HepG2 (cell line): Measurements from ENCODE around the gene WDR37. TPM values are rescaled to one million over a fixed set of nuclear protein-coding genes. Genes with fewer than 3 reads are reported as not detected.

Source experiments
- ATAC-seq: fragments of 200-7000 bp; cut with Tn5 transposase; 3 replicates; pipeline ENCODE4 v1.9.1; 2020; ENCODE audit warnings: mild to moderate bottlenecking, moderate library complexity
- BruUV-seq: library from RNA; stranded (reverse); fragments of 400-500 nt; replicated peaks from 2 replicates; lab custom pipeline; 2021; lab: Mats Ljungman, UMichigan
- CTCF ChIA-PET: fragments of 300-600 bp; formaldehyde crosslinking; extraction: SDS; loops from one replicate; lab custom pipeline; 2021; ENCODE audit warnings: low total read pairs, inconsistent platforms, low intra/inter-chr PET ratio; lab: Yijun Ruan, JAX
- POLR2A ChIA-PET: fragments of 350-600 bp; sonication (Branson Sonifier 250); formaldehyde crosslinking; loops from one replicate; lab custom pipeline; 2020; ENCODE audit warnings: antibody characterized with exemption, inconsistent platforms; lab: Yijun Ruan, JAX
- DNase-seq: peaks from one replicate; pipeline ENCODE4 v3.0.0-alpha.2; 2015; ENCODE audit warnings: low spot score
- FAIRE-seq: peaks from 3 replicates; lab custom pipeline; 2011; peaks lifted over from hg19 to GRCh38; lab: Jason Lieb, UNC
- H2AFZ ChIP-seq: one replicate; pipeline ENCODE4 v1.6.1; 2011; ENCODE audit warnings: low read length, inconsistent platforms
- H3K27ac ChIP-seq: fragments of 300-600 bp; 3 replicates; pipeline ENCODE4 v1.8.0; 2011; ENCODE audit warnings: mixed run types, mild to moderate bottlenecking, mixed read lengths, low read length, inconsistent platforms; ENCODE audit not compliant: insufficient read depth; ENCODE audit errors: extremely low read length
- H3K27me3 ChIP-seq, 2 experiments: fragments of 200-600 bp in 1 of 2; 2 replicates in 1 of 2; 3 replicates in 1 of 2; pipeline versions ENCODE4 v1.6.0 to v1.8.0; 2011; ENCODE audit warnings: low read length in 2 of 2, mild to moderate bottlenecking in 2 of 2, moderate library complexity in 2 of 2, inconsistent platforms in 1 of 2; ENCODE audit not compliant: insufficient read depth in 2 of 2, control insufficient read depth in 1 of 2
- H3K36me3 ChIP-seq, 2 experiments: fragments of 200-600 bp in 1 of 2; replicated peaks in 1 of 2; 2 replicates in 1 of 2; 3 replicates in 1 of 2; pipeline versions ENCODE4 v1.5.1 to v1.8.0; 2011; ENCODE audit warnings: low read length in 2 of 2, inconsistent platforms in 1 of 2; ENCODE audit not compliant: insufficient read depth in 2 of 2, control insufficient read depth in 1 of 2
- H3K4me1 ChIP-seq: 2 replicates; pipeline ENCODE4 v1.5.1; 2012; ENCODE audit warnings: low read length, inconsistent platforms; ENCODE audit not compliant: insufficient read depth
- H3K4me2 ChIP-seq: 2 replicates; pipeline ENCODE4 v1.6.0; 2011; ENCODE audit warnings: low read depth, low read length, inconsistent platforms
- H3K4me3 ChIP-seq, 3 experiments: fragments of 200-600 bp in 1 of 3; sonication (generic), shearing (Covaris generic) in 1 of 3; replicated peaks in 1 of 3; 2 replicates each; pipeline ENCODE4 v1.5.1; 2011 to 2016; ENCODE audit warnings: low read length in 3 of 3, inconsistent platforms in 2 of 3, low read depth in 2 of 3, mild to moderate bottlenecking in 2 of 3, control low read depth in 1 of 3, mixed read lengths in 1 of 3; ENCODE audit not compliant: insufficient read depth in 1 of 3
- H3K79me2 ChIP-seq: one replicate; pipeline ENCODE4 v1.6.1; 2011; ENCODE audit warnings: low read length, inconsistent platforms; ENCODE audit not compliant: insufficient read depth
- H3K9ac ChIP-seq: 2 replicates; pipeline ENCODE4 v1.6.0; 2011; ENCODE audit warnings: mild to moderate bottlenecking, low read depth, low read length, inconsistent platforms; ENCODE audit not compliant: insufficient read depth
- H3K9me3 ChIP-seq: 2 replicates; pipeline ENCODE4 v1.5.1; 2012; ENCODE audit warnings: mild to moderate bottlenecking, low read length
- H4K20me1 ChIP-seq: 2 replicates; pipeline ENCODE4 v1.6.0; 2011; ENCODE audit warnings: inconsistent platforms, mild to moderate bottlenecking, low read length, moderate library complexity; ENCODE audit not compliant: insufficient read depth
- ARNTL ChIP-seq: sonication (generic); formaldehyde crosslinking; IDR thresholded peaks from 2 replicates; pipeline ENCODE4 v1.4.0; 2020; ENCODE audit warnings: mild to moderate bottlenecking, missing genetic modification reagents
- DR1 ChIP-seq: sonication (generic); formaldehyde crosslinking; IDR thresholded peaks from 2 replicates; pipeline ENCODE4 v1.8.0; 2021; ENCODE audit warnings: mild to moderate bottlenecking, missing genetic modification reagents, inconsistent platforms
- EEA1 ChIP-seq: sonication (generic); formaldehyde crosslinking; IDR thresholded peaks from 2 replicates; pipeline ENCODE4 v1.5.1; 2020; ENCODE audit warnings: mild to moderate bottlenecking, missing genetic modification reagents, borderline replicate concordance
- HNRNPL ChIP-seq: fragments of 200-400 bp; formaldehyde crosslinking; IDR thresholded peaks from 2 replicates; pipeline ENCODE4 v1.6.1; 2017; ENCODE audit warnings: mild to moderate bottlenecking, low read depth, low read length
- HNRNPLL ChIP-seq: fragments of 200-400 bp; formaldehyde crosslinking; IDR thresholded peaks from 2 replicates; pipeline ENCODE4 v1.6.1; 2017; ENCODE audit warnings: mild to moderate bottlenecking, low read depth, low read length; ENCODE audit not compliant: poor library complexity, severe bottlenecking
- RAD21 ChIP-seq: fragments of 450-650 bp; formaldehyde crosslinking; IDR thresholded peaks from 2 replicates; pipeline ENCODE4 v1.5.0; 2020; ENCODE audit warnings: mild to moderate bottlenecking
- REPIN1 ChIP-seq: sonication (generic); formaldehyde crosslinking; IDR thresholded peaks from 2 replicates; pipeline ENCODE4 v1.8.0; 2022; ENCODE audit warnings: missing genetic modification reagents, low read depth, mild to moderate bottlenecking, borderline replicate concordance
- SUZ12 ChIP-seq: fragments of 150-350 bp; IDR thresholded peaks from 2 replicates; pipeline ENCODE4 v1.6.1; 2014; ENCODE audit warnings: low read depth, low read length
- TBX3 ChIP-seq: fragments of 450-650 bp; IDR thresholded peaks from 2 replicates; pipeline ENCODE4 v1.6.1; 2017; ENCODE audit warnings: antibody characterized with exemption, mild to moderate bottlenecking, inconsistent platforms, borderline replicate concordance
- ZFP82 ChIP-seq: sonication (generic); formaldehyde crosslinking; IDR thresholded peaks from 2 replicates; pipeline ENCODE4 v1.5.1; 2020; ENCODE audit warnings: mild to moderate bottlenecking, missing genetic modification reagents, borderline replicate concordance
- ZNF17 ChIP-seq: sonication (generic); formaldehyde crosslinking; IDR thresholded peaks from 2 replicates; pipeline ENCODE4 v1.5.0; 2020; ENCODE audit warnings: mild to moderate bottlenecking, missing genetic modification reagents
- ZNF605 ChIP-seq: sonication (generic); formaldehyde crosslinking; IDR thresholded peaks from 2 replicates; pipeline ENCODE4 v1.8.0; 2022; ENCODE audit warnings: mild to moderate bottlenecking, missing genetic modification reagents
- ZNF670 ChIP-seq: sonication (generic); formaldehyde crosslinking; IDR thresholded peaks from 2 replicates; pipeline ENCODE4 v1.8.0; 2022; ENCODE audit warnings: mild to moderate bottlenecking, missing genetic modification reagents, borderline replicate concordance
- WGBS: methylation state at CpG from one replicate; pipeline ENCODE4 v1.1.6; 2017; ENCODE audit warnings: low lambda C conversion rate; 5-methylcytosine and 5-hydroxymethylcytosine counted together
- in situ Hi-C: cut with HindIII; loops from 2 replicates; pipeline ENCODE4 v1.10.0; 2017; ENCODE audit warnings: low pct_unique_long_range_greater_than_20kb; ENCODE audit not compliant: extremely low pct_ligation_motif_present
- intact Hi-C: fragments of 100-400 bp; cut with micrococcal nuclease; formaldehyde crosslinking; loops from one replicate; pipeline ENCODE4 v1.10.0; 2022; ENCODE audit not compliant: unreplicated experiment
- polyA plus RNA-seq, 8 experiments: library from polyadenylated mRNA; depleted of rRNA in 3 of 8; stranded (reverse) in 7 of 8; unstranded in 1 of 8; fragments of >200 nt; fragmentation: Illumina TruSeq in 4 of 8; extraction: Trizol in 4 of 8; gene quantifications; 2 replicates each; pipeline versions ENCODE4 v1.2.1 to v1.2.3, GENCODE V29; 2011 to 2016; ENCODE audit warnings: low read depth in 4 of 8, missing spikeins in 1 of 8, mixed read lengths in 1 of 8; ENCODE audit not compliant: insufficient read depth in 1 of 8
- total RNA-seq, 5 experiments: library from RNA; depleted of rRNA; stranded (reverse); fragments of >200 nt; fragmentation: Illumina TruSeq; extraction: Trizol; gene quantifications; 2 replicates each; pipeline ENCODE4 v1.2.3, GENCODE V29; 2016; ENCODE audit warnings: low read depth in 1 of 5
- TF ChIP-seq, protein P1 (sequence below): IDR thresholded peaks from 2 replicates; pipeline ENCODE4 v1.6.1; 2016; ENCODE audit warnings: mild to moderate bottlenecking, missing biosample characterization, missing genetic modification reagents
- TF ChIP-seq, protein P2 (sequence below): IDR thresholded peaks from 2 replicates; pipeline ENCODE4 v1.6.1; 2012; ENCODE audit warnings: low read depth, low read length, improper control_type of control experiment
- TF ChIP-seq, protein P3 (sequence below): sonication (generic); formaldehyde crosslinking; IDR thresholded peaks from 2 replicates; pipeline ENCODE4 v1.4.0; 2020; ENCODE audit warnings: mild to moderate bottlenecking, missing genetic modification reagents, borderline replicate concordance
- TF ChIP-seq, protein P4 (sequence below): sonication (generic); formaldehyde crosslinking; IDR thresholded peaks from 2 replicates; pipeline ENCODE4 v1.8.0; 2022; ENCODE audit warnings: mild to moderate bottlenecking, missing genetic modification reagents

WDR37 gene
- total and polyA plus RNA-seq, 2 of the 13 experiments (the other 11 are each of a cell fraction or from before 2014, with no cell fraction given) = 5.9 to 7.5 TPM

DNA sequence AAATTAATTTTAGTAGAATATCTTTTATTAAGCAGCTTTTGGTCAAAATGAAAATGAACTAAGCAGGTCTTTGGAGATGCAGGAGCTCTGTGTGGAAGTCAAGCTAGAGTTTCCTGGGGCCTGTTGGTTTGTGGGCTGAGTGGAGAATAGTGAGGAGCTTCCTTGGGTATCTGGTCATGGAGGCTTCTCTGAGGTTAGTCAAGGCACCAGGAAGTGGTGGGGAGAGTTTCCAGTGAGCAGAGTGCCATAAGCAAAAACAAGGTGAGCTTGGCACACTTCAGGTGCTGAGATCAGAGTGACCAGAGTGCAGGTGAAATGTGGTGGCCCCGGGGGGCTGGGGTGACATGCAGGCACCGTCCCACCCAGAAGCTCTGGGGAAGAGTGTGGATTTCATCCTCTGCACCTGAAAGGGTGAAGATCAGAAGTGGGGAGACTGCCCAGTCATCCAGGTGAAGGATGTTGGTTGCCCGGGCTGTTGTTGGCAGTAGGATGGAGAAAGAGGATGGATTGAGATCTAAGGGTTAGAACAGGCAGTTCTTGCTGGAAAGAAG is 77.4 kb downstream of the WDR37 start (continued):
- no peak for TF ChIP-seq SUZ12

DNA sequence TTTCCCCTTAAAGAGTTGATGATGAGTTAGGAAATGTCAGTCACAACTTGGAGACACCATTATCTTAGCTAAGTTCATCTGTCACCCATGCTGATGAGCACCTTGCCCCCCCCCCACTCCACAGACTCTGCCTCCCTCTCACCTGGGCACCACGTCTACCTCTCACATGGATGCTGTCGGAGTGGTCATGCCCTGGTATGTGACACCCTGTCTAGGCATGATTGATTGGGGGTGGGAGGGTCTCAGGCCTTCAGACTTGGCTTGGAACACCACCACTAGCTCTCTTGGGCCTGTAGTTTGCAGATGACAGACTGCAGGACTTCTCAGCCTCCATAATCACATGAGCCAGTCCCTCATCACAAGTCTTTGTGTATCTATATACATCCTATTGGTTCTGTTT is 78.0 kb downstream of the WDR37 start:
- ChIA-PET POLR2A (no interaction called here), CTCF (no interaction called here)
- Histone ChIP-seq H3K36me3 (peaks cover 9 to 24% of the 10 kb centered on the region in 2 experiments; a peak in 4 of 5 replicates), H3K9me3 (0 out of 2 replicates have a peak, but pooled peaks cover 5% of the 10 kb centered on the region), H3K9ac (no peak overlapping the region), H2AFZ (no peak overlapping the region), H3K4me3 (no peak overlapping the region), H3K27ac (no peak overlapping the region), H4K20me1 (no peaks in the 10 kb centered on the region), H3K4me1 (no peaks in the 10 kb centered on the region), H3K27me3 (no peaks in the 10 kb centered on the region; a peak in 1 of 5 replicates), H3K4me2 (no peak overlapping the region), H3K79me2 (no peaks in the 10 kb centered on the region)
- intact Hi-C loops (no loop called here), in situ Hi-C loops (no loop called here)
- 88% methylated on average over 2 of the region's 2 CpGs for WGBS
- DNase-seq (no peak), ATAC-seq (no peak), FAIRE-seq (no peak)
- no TSS peak for BruUV-seq
- TF ChIP-seq ARNTL (CRISPR knock-in tag) (no peak), TBX3 (no peak), REPIN1 (CRISPR knock-in tag) (no peak), ZNF605 (CRISPR knock-in tag) (no peak), ZNF17 (CRISPR knock-in tag) (no peak), HNRNPLL (no peak), ZFP82 (CRISPR knock-in tag) (no peak), HNRNPL (no peak), ZNF670 (CRISPR knock-in tag) (no peak), EEA1 (CRISPR knock-in tag) (no peak), DR1 (CRISPR knock-in tag) (no peak), RAD21 (CRISPR knock-in tag) (no peak)
- TF ChIP-seq, protein P1, sequence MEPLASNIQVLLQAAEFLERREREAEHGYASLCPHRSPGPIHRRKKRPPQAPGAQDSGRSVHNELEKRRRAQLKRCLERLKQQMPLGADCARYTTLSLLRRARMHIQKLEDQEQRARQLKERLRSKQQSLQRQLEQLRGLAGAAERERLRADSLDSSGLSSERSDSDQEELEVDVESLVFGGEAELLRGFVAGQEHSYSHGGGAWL (CRISPR knock-in tag) = no peak
- TF ChIP-seq, protein P2, sequence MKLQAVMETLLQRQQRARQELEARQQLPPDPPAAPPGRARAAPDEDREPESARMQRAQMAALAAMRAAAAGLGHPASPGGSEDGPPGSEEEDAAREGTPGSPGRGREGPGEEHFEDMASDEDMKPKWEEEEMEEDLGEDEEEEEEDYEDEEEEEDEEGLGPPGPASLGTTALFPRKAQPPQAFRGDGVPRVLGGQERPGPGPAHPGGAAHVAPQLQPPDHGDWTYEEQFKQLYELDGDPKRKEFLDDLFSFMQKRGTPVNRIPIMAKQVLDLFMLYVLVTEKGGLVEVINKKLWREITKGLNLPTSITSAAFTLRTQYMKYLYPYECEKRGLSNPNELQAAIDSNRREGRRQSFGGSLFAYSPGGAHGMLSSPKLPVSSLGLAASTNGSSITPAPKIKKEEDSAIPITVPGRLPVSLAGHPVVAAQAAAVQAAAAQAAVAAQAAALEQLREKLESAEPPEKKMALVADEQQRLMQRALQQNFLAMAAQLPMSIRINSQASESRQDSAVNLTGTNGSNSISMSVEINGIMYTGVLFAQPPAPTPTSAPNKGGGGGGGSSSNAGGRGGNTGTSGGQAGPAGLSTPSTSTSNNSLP = no peak
- TF ChIP-seq, protein P3, sequence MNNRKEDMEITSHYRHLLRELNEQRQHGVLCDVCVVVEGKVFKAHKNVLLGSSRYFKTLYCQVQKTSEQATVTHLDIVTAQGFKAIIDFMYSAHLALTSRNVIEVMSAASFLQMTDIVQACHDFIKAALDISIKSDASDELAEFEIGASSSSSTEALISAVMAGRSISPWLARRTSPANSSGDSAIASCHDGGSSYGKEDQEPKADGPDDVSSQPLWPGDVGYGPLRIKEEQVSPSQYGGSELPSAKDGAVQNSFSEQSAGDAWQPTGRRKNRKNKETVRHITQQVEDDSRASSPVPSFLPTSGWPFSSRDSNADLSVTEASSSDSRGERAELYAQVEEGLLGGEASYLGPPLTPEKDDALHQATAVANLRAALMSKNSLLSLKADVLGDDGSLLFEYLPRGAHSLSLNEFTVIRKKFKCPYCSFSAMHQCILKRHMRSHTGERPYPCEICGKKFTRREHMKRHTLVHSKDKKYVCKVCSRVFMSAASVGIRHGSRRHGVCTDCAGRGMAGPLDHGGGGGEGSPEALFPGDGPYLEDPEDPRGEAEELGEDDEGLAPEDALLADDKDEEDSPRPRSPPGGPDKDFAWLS = no peak
- TF ChIP-seq, protein P4, sequence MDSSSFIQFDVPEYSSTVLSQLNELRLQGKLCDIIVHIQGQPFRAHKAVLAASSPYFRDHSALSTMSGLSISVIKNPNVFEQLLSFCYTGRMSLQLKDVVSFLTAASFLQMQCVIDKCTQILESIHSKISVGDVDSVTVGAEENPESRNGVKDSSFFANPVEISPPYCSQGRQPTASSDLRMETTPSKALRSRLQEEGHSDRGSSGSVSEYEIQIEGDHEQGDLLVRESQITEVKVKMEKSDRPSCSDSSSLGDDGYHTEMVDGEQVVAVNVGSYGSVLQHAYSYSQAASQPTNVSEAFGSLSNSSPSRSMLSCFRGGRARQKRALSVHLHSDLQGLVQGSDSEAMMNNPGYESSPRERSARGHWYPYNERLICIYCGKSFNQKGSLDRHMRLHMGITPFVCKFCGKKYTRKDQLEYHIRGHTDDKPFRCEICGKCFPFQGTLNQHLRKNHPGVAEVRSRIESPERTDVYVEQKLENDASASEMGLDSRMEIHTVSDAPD (CRISPR knock-in tag) = no peak
